GM12878 (cell line): ENCODE results near the gene SLC12A7.

Experiments
- CHD2 ChIP-seq: IDR thresholded peaks from 2 replicates; pipeline ENCODE4 v1.6.1; 2011; ENCODE audit warnings: low read depth, low read length, improper control_type of control experiment, borderline replicate concordance
- FOXM1 ChIP-seq: IDR thresholded peaks from 2 replicates; pipeline ENCODE4 v1.6.1; 2012; ENCODE audit warnings: low read depth, mild to moderate bottlenecking, inconsistent platforms, low read length, moderate library complexity
- KLF5 ChIP-seq: fragments of 450-650 bp; IDR thresholded peaks from 2 replicates; pipeline ENCODE4 v1.6.1; 2014; ENCODE audit warnings: mild to moderate bottlenecking; ENCODE audit not compliant: partially characterized antibody
- LARP7 ChIP-seq: fragments of 450-650 bp; IDR thresholded peaks from 2 replicates; pipeline ENCODE4 v1.6.1; 2017; ENCODE audit warnings: mild to moderate bottlenecking
- RAD21 ChIP-seq: IDR thresholded peaks from 2 replicates; pipeline ENCODE4 v1.6.1; 2011; ENCODE audit warnings: mild to moderate bottlenecking, low read depth, low read length, moderate library complexity; ENCODE audit not compliant: insufficient read depth
- RUNX3 ChIP-seq: IDR thresholded peaks from 2 replicates; pipeline ENCODE4 v1.6.1; 2012; ENCODE audit warnings: low read length, inconsistent platforms
- SUZ12 ChIP-seq: fragments of 200-600 bp; sonication (generic); IDR thresholded peaks from one replicate; pipeline ENCODE4 v1.6.1; 2018; ENCODE audit warnings: antibody characterized with exemption, mild to moderate bottlenecking; ENCODE audit not compliant: unreplicated experiment
- TCF7 ChIP-seq: IDR thresholded peaks from 2 replicates; pipeline ENCODE4 v1.6.1; 2014; ENCODE audit warnings: antibody characterized with exemption, borderline replicate concordance
- USF2 ChIP-seq: IDR thresholded peaks from 2 replicates; pipeline ENCODE4 v1.6.1; 2011; ENCODE audit warnings: low read depth, low read length, improper control_type of control experiment, borderline replicate concordance
- WRNIP1 ChIP-seq: IDR thresholded peaks from 2 replicates; pipeline ENCODE4 v1.6.1; 2011; ENCODE audit warnings: low read depth, low read length, improper control_type of control experiment, borderline replicate concordance
- YY1 ChIP-seq: IDR thresholded peaks from 2 replicates; pipeline ENCODE4 v1.6.1; 2011; ENCODE audit warnings: low read depth, mild to moderate bottlenecking, low read length
- TF ChIP-seq, protein P1 (sequence below), 3 experiments: IDR thresholded peaks in 2 of 3; conservative IDR thresholded peaks in 1 of 3; 2 replicates each; pipeline ENCODE4 v1.5.1; 2011; ENCODE audit warnings: low read depth in 3 of 3, low read length in 3 of 3, mild to moderate bottlenecking in 3 of 3, control low read depth in 2 of 3, moderate library complexity in 2 of 3, inconsistent platforms in 1 of 3, mixed read lengths in 1 of 3; ENCODE audit not compliant: control insufficient read depth in 2 of 3, insufficient read depth in 1 of 3; ENCODE audit errors: extremely low read depth in 1 of 3
- TF ChIP-seq, protein P2 (sequence below): IDR thresholded peaks from 2 replicates; pipeline ENCODE4 v1.6.1; 2011; ENCODE audit warnings: mild to moderate bottlenecking, low read depth, low read length, moderate library complexity; ENCODE audit not compliant: insufficient replicate concordance

DNA sequence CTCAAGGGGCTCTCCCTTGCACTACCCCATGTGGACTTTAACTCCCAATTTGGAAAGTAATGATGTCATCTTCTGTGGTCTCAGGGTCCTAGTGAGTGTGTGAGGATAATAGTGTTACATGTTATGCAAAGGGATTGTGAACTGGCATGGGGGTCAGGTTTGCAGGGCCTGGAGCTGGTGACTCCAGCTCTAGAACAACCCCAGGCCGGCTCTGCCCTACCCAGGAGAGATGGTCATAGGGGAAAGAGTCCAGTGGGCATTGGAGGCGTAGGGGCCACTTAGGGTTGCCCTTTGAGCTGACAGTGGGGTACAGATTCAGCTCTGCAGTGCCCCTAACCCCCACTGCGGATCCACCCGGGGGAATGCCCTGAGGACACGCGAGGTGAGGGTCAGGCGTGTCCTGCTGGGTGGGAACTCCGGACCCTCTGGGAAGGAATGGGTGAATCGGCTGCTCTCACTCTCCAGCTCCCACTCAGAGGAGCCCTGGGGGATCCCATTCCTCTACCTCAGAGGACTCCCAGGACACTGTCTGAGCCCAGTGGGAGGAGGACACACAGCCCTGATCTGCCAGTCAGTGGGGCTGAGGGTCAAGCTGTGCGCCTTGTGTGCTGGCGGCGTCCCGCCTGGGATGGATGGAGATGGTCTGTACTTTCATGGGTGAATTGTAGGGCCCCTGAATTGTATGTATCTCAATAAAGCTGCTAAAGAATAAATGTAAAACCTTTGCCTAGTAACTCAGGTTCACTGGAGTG, 105.8 kb downstream of the SLC12A7 start:
- TF ChIP-seq LARP7 = no peak
- TF ChIP-seq, protein P1, sequence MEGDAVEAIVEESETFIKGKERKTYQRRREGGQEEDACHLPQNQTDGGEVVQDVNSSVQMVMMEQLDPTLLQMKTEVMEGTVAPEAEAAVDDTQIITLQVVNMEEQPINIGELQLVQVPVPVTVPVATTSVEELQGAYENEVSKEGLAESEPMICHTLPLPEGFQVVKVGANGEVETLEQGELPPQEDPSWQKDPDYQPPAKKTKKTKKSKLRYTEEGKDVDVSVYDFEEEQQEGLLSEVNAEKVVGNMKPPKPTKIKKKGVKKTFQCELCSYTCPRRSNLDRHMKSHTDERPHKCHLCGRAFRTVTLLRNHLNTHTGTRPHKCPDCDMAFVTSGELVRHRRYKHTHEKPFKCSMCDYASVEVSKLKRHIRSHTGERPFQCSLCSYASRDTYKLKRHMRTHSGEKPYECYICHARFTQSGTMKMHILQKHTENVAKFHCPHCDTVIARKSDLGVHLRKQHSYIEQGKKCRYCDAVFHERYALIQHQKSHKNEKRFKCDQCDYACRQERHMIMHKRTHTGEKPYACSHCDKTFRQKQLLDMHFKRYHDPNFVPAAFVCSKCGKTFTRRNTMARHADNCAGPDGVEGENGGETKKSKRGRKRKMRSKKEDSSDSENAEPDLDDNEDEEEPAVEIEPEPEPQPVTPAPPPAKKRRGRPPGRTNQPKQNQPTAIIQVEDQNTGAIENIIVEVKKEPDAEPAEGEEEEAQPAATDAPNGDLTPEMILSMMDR (IDR thresholded peaks at IDR 0.05 in 2 of 3, conservative IDR thresholded peaks at IDR 0.05 in 1 of 3; ENCODE audit: control insufficient read depth in 2 of 3, extremely low read depth in 1 of 3, insufficient read depth in 1 of 3, low read depth in 3 of 3, low read length in 3 of 3) = no peak
- no peak for TF ChIP-seq RAD21
- no peak for TF ChIP-seq WRNIP1
- no peak for TF ChIP-seq KLF5
- TF ChIP-seq FOXM1 = no peak
- no peak for TF ChIP-seq RUNX3
- no peak for TF ChIP-seq CHD2
- TF ChIP-seq TCF7 = no peak
- TF ChIP-seq YY1 = no peak
- TF ChIP-seq, protein P2, sequence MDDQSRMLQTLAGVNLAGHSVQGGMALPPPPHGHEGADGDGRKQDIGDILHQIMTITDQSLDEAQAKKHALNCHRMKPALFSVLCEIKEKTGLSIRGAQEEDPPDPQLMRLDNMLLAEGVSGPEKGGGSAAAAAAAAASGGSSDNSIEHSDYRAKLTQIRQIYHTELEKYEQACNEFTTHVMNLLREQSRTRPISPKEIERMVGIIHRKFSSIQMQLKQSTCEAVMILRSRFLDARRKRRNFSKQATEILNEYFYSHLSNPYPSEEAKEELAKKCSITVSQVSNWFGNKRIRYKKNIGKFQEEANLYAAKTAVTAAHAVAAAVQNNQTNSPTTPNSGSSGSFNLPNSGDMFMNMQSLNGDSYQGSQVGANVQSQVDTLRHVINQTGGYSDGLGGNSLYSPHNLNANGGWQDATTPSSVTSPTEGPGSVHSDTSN = no peak
- TF ChIP-seq USF2 = no peak
- no peak for TF ChIP-seq SUZ12
